Endothelial cell of umbilical vein (primary cell): ENCODE results near the gene MYH14. TPM values are rescaled to one million over a fixed set of nuclear protein-coding genes. Genes with fewer than 3 reads are reported as not detected.
"Not testable (repeated sequence)": the region's sequence is repeated elsewhere in the genome, so short reads cannot be mapped to it uniquely, and the experiment has no call there.

Source experiments
- BruUV-seq: library from RNA; stranded (reverse); fragments of 400-500 nt; replicated peaks from 2 replicates; lab custom pipeline; 2021; lab: Mats Ljungman, UMichigan
- CTCF ChIA-PET: fragments of 300-600, 350-600 bp; sonication (Branson Sonifier 250); formaldehyde crosslinking; loops from one replicate; lab custom pipeline; 2021; ENCODE audit warnings: antibody characterized with exemption, inconsistent platforms; lab: Charles Lee
- POLR2A ChIA-PET: fragments of 300-600, 350-600 bp; sonication (Branson Sonifier 250); formaldehyde crosslinking; loops from one replicate; lab custom pipeline; 2021; ENCODE audit warnings: antibody characterized with exemption, inconsistent platforms; lab: Charles Lee
- DNase-seq: peaks from one replicate; pipeline ENCODE4 v3.0.0-alpha.2; 2011; ENCODE audit warnings: low read depth, low spot score
- FAIRE-seq: peaks from 2 replicates; lab custom pipeline; 2011; peaks lifted over from hg19 to GRCh38; lab: Jason Lieb, UNC
- H2AFZ ChIP-seq: 2 replicates; pipeline ENCODE4 v1.6.0; 2012; ENCODE audit warnings: low read depth, low read length, control low read depth, inconsistent platforms
- H3K27ac ChIP-seq: 2 replicates; pipeline ENCODE4 v1.5.1; 2011; ENCODE audit warnings: low read depth, mild to moderate bottlenecking, control low read depth, low read length, moderate library complexity; ENCODE audit not compliant: insufficient read depth
- H3K27me3 ChIP-seq, 2 experiments: 2 replicates each; pipeline versions ENCODE4 v1.6.0 to v1.6.1; 2011; ENCODE audit warnings: low read length in 2 of 2, mixed read lengths in 1 of 2; ENCODE audit not compliant: control insufficient read depth in 2 of 2, insufficient read depth in 2 of 2
- H3K36me3 ChIP-seq, 2 experiments: 2 replicates in 1 of 2; 3 replicates in 1 of 2; pipeline ENCODE4 v1.5.1; 2011; ENCODE audit warnings: low read length in 2 of 2, mild to moderate bottlenecking in 1 of 2, moderate library complexity in 1 of 2; ENCODE audit not compliant: control insufficient read depth in 2 of 2, insufficient read depth in 2 of 2; ENCODE audit errors: extremely low read depth in 1 of 2
- H3K4me1 ChIP-seq: 3 replicates; pipeline ENCODE4 v1.5.1; 2011; ENCODE audit warnings: mild to moderate bottlenecking, low read length; ENCODE audit not compliant: control insufficient read depth, insufficient read depth; ENCODE audit errors: extremely low read depth
- H3K4me2 ChIP-seq: 2 replicates; pipeline ENCODE4 v1.6.1; 2011; ENCODE audit warnings: low read length, control low read depth, mixed read lengths; ENCODE audit not compliant: insufficient read depth
- H3K4me3 ChIP-seq, 3 experiments: fragments of 200-600 bp in 1 of 3; sonication (generic), shearing (Covaris generic) in 1 of 3; replicated peaks in 1 of 3; 2 replicates each; pipeline ENCODE4 v1.5.1; 2011 to 2016; ENCODE audit warnings: control low read depth in 3 of 3, low read length in 3 of 3, mild to moderate bottlenecking in 2 of 3, inconsistent platforms in 1 of 3, low read depth in 1 of 3, moderate library complexity in 1 of 3; ENCODE audit not compliant: insufficient read depth in 1 of 3
- H3K79me2 ChIP-seq: 2 replicates; pipeline ENCODE4 v1.6.0; 2012; ENCODE audit warnings: low read length, inconsistent platforms; ENCODE audit not compliant: control insufficient read depth, insufficient read depth
- H3K9ac ChIP-seq: replicated peaks from 2 replicates; pipeline ENCODE3; 2011; ENCODE audit warnings: low read length, control low read depth; ENCODE audit not compliant: insufficient read depth; ENCODE audit errors: extremely low read depth
- H3K9me1 ChIP-seq: replicated peaks from 3 replicates; pipeline ENCODE4 v1.6.0; 2011; ENCODE audit warnings: mild to moderate bottlenecking, low read length; ENCODE audit not compliant: control insufficient read depth, insufficient read depth; ENCODE audit errors: extremely low read depth
- H3K9me3 ChIP-seq: replicated peaks from 2 replicates; pipeline ENCODE4 v1.5.1; 2012; ENCODE audit warnings: low read length, inconsistent platforms; ENCODE audit not compliant: control insufficient read depth, insufficient read depth
- H4K20me1 ChIP-seq: replicated peaks from 2 replicates; pipeline ENCODE3; 2011; ENCODE audit warnings: mild to moderate bottlenecking, low read length; ENCODE audit not compliant: control insufficient read depth, insufficient read depth; ENCODE audit errors: extremely low read depth
- EZH2 ChIP-seq: IDR thresholded peaks from 2 replicates; pipeline ENCODE4 v1.6.1; 2012; ENCODE audit warnings: borderline replicate concordance, low read depth, mild to moderate bottlenecking, moderate library complexity, low read length, inconsistent platforms; ENCODE audit not compliant: severe bottlenecking
- FOS ChIP-seq: IDR thresholded peaks from 2 replicates; pipeline ENCODE4 v1.6.1; 2011; ENCODE audit warnings: mild to moderate bottlenecking, low read length, moderate library complexity, borderline replicate concordance; ENCODE audit not compliant: insufficient read depth
- GATA2 ChIP-seq: IDR thresholded peaks from 2 replicates; pipeline ENCODE4 v1.7.0; 2011; ENCODE audit warnings: low read depth, mild to moderate bottlenecking, moderate library complexity, mixed read lengths, low read length; ENCODE audit not compliant: insufficient read length, insufficient read depth
- JUN ChIP-seq: IDR thresholded peaks from 2 replicates; pipeline ENCODE4 v1.6.1; 2011; ENCODE audit warnings: borderline replicate concordance, low read depth; ENCODE audit not compliant: insufficient read length, insufficient read depth
- MYC ChIP-seq: IDR thresholded peaks from one replicate; pipeline ENCODE4 v1.6.1; 2011; ENCODE audit warnings: mild to moderate bottlenecking, low read depth, low read length
- POLR2A ChIP-seq: IDR thresholded peaks from 2 replicates; pipeline ENCODE4 v1.6.1; 2012; ENCODE audit warnings: low read depth, mild to moderate bottlenecking, control low read depth, low read length
- POLR2AphosphoS5 ChIP-seq: IDR thresholded peaks from 2 replicates; pipeline ENCODE4 v1.6.1; 2012; ENCODE audit warnings: low read depth, mild to moderate bottlenecking, control low read depth, low read length, moderate library complexity; ENCODE audit not compliant: insufficient read depth
- dilution Hi-C: fragments of 300-500 bp; cut with MboI; formaldehyde crosslinking; loops from one replicate; pipeline ENCODE4 v1.15.0; 2019; ENCODE audit warnings: low sequenced_read_pairs; ENCODE audit not compliant: extremely low pct_ligation_motif_present
- intact Hi-C: fragments of 100-400 bp; cut with micrococcal nuclease; formaldehyde crosslinking; loops from one replicate; pipeline ENCODE4 v1.10.0; 2022
- polyA plus RNA-seq, 4 experiments: library from polyadenylated mRNA; depleted of rRNA in 3 of 4; stranded (reverse) in 3 of 4; unstranded in 1 of 4; fragments of >200 nt; gene quantifications; 2 replicates each; pipeline versions ENCODE4 v1.2.1 to v1.2.3, GENCODE V29; 2011 to 2012; ENCODE audit warnings: missing spikeins in 1 of 4
- total RNA-seq: library from RNA; stranded (reverse); gene quantifications from 2 replicates; pipeline ENCODE4 v1.2.3, GENCODE V29; 2021
- TF ChIP-seq, protein P1 (sequence below), 2 donors: IDR thresholded peaks; 1 replicate in 1 of 2; 2 replicates in 1 of 2; pipeline ENCODE4 v1.5.1; 2011; ENCODE audit warnings: low read length in 2 of 2, mild to moderate bottlenecking in 2 of 2, moderate library complexity in 2 of 2, control low read depth in 1 of 2, inconsistent platforms in 1 of 2, low read depth in 1 of 2; ENCODE audit not compliant: insufficient read depth in 1 of 2; ENCODE audit errors: extremely low read depth in 1 of 2
- TF ChIP-seq, protein P2 (sequence below): IDR thresholded peaks from 2 replicates; pipeline ENCODE4 v1.6.1; 2011; ENCODE audit not compliant: insufficient read depth, insufficient read length

The MYH14 gene
- total and polyA plus RNA-seq, 2 donors (not counting 3 experiments of a cell fraction or from before 2014, with no cell fraction given), result 0.13 TPM; not detected in 1

DNA sequence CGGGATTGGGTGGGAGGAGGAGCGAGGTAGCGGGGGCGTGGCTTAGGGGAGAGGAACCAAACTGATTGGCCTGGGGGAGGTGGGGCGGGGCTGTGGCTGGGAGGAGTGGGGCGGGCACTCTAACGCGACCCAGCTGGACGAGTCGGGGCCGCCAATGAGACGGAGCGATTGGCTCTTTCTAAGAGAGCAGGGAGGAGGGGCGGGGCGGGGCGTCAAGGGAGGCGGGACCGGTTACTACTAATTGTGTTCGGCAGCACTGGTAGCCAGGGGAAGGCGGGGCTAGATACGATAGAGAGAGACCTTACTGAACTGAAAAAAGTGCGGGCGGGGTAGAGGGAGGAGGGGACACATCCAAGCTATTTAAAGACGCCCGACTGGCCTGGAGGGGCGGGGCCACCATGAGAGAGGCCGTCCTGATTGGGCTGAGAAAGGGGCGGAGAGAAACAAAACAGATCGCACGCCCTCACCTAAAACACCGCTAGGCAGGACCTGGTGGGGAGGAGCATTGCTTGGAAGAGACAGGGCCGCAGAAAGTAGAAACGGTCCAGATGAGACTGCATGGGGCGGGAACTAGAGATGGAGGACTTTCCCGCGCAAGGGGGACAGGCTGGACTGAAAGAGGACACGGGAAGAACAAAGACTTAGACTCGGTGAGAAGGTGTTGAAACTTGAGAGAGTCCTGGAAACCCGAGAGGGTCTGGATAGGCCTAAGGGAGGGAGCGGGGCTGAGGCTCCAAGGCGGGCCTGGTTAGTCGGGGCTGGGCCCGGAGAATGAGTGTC lies 125.9 kb downstream of the MYH14 start, which contains the start of gene KCNC3:
Gene KCNC3 (minus strand): TSS at position 232 of the 780 bp plus-strand sequence. CDS start 295 bp downstream, outside the sequence.
- Histone ChIP-seq H3K27ac (no peak within 1 kb of the TSS), H3K4me2 (peak within 1 kb of the TSS; percentile 72), H3K79me2 (no peaks in the 10 kb centered on the region), H4K20me1 (no peaks in the 10 kb centered on the region), H3K4me1 (peaks cover 9% of the 10 kb centered on the region), H3K27me3 (peaks cover 32 to 35% of the 10 kb centered on the region in 2 experiments), H3K36me3 (no peaks in the 10 kb centered on the region), H3K4me3 (peak within 1 kb of the TSS; percentile 28 to 42 (median 31)), H3K9me1 (no peaks in the 10 kb centered on the region), H3K9me3 (no peaks in the 10 kb centered on the region), H3K9ac (no peak within 1 kb of the TSS), H2AFZ (peak within 1 kb of the TSS; percentile 90)
- peak; percentile 99 for DNase-seq
- dilution Hi-C loops, result no loop called here
- FAIRE-seq, result peak; percentile 93
- no peak for TF ChIP-seq POLR2AphosphoS5
- no peak for TF ChIP-seq FOS
- TF ChIP-seq EZH2, result no peak
- TF ChIP-seq, protein P1, sequence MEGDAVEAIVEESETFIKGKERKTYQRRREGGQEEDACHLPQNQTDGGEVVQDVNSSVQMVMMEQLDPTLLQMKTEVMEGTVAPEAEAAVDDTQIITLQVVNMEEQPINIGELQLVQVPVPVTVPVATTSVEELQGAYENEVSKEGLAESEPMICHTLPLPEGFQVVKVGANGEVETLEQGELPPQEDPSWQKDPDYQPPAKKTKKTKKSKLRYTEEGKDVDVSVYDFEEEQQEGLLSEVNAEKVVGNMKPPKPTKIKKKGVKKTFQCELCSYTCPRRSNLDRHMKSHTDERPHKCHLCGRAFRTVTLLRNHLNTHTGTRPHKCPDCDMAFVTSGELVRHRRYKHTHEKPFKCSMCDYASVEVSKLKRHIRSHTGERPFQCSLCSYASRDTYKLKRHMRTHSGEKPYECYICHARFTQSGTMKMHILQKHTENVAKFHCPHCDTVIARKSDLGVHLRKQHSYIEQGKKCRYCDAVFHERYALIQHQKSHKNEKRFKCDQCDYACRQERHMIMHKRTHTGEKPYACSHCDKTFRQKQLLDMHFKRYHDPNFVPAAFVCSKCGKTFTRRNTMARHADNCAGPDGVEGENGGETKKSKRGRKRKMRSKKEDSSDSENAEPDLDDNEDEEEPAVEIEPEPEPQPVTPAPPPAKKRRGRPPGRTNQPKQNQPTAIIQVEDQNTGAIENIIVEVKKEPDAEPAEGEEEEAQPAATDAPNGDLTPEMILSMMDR (IDR thresholded peaks at IDR 0.05; ENCODE audit: extremely low read depth in 1 of 2, insufficient read depth in 1 of 2, low read depth in 1 of 2, low read length in 2 of 2), result no peak
- no peak for TF ChIP-seq MYC
- no peak for TF ChIP-seq GATA2
- TF ChIP-seq POLR2A, result no peak
- TF ChIP-seq, protein P2, sequence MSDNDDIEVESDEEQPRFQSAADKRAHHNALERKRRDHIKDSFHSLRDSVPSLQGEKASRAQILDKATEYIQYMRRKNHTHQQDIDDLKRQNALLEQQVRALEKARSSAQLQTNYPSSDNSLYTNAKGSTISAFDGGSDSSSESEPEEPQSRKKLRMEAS, result no peak
- no peak for TF ChIP-seq JUN
- no TSS peak for BruUV-seq
- intact Hi-C loops, result loop anchor here (1.0 to 5.0 kb wide), 3 partner anchors 27 to 393 kb away; partner anchors contain the start of gene CLEC11A
- CTCF ChIA-PET, result interaction anchor here (0.6 to 2.6 kb wide), 31 partner anchors 10 to 592 kb away, joined by 3 to 173 read pairs (median 5); partner anchors contain the start of gene POLD1
- POLR2A ChIA-PET, result interaction anchor here (0.8 kb wide), 1 partner anchor 182 kb away, joined by 5 read pairs; the partner anchor contains the start of gene JOSD2

DNA sequence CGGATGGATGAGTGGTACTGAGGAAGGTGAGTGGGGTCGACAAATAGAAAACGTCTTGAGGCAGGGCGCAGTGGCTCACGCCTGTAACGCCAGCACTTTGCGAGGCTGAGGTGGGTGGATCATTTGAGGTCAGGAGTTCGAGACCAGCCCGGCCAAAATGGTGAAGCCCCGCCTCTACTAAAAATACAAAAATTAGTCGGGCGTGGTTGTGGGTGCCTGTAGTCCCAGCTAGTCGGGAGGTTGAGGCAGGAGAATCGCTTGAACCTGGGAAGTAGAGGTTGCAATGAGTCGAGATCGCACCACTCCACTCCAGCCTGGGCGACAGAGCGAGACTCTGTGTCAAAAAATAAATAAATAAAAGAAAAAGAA lies 126.5 kb downstream of the MYH14 start:
- dilution Hi-C loops, H3K27ac ChIP-seq, H3K4me1 ChIP-seq, H3K79me2 ChIP-seq, H3K9ac ChIP-seq, POLR2A ChIA-PET, H4K20me1 ChIP-seq, FAIRE-seq, BruUV-seq, H3K9me1 ChIP-seq, H3K36me3 ChIP-seq, H3K9me3 ChIP-seq, DNase-seq: not testable (repeated sequence)
- H2AFZ ChIP-seq, result peak overlapping the region; percentile 90
- CTCF ChIA-PET, result interaction anchor here (2.6 kb wide), 1 partner anchor 28 kb away, joined by 48 read pairs; no protein-coding TSS in a partner anchor
- peaks cover 32 to 35% of the 10 kb centered on the region in 2 experiments for H3K27me3 ChIP-seq
- peak overlapping the region; percentile 72 for H3K4me2 ChIP-seq
- intact Hi-C loops, result loop anchor here (1.0 to 5.0 kb wide), 4 partner anchors 27 to 392 kb away; partner anchors contain the start of gene CLEC11A
- peak overlapping the region in 1 of 3 experiments; percentile 42 for H3K4me3 ChIP-seq
